K562 (cell line): Measurements from ENCODE around the gene SLC16A12. TPM values are rescaled to one million over a fixed set of nuclear protein-coding genes. Genes with fewer than 3 reads are reported as not detected.

Experiments
- CBX5 ChIP-seq: IDR thresholded peaks from 2 replicates; pipeline ENCODE4 v1.6.1; 2014; ENCODE audit warnings: low read depth, borderline replicate concordance
- DPF2 ChIP-seq: fragments of 450-650 bp; IDR thresholded peaks from 2 replicates; pipeline ENCODE4 v1.6.1; 2016
- ETS1 ChIP-seq: conservative IDR thresholded peaks from 2 replicates; pipeline ENCODE4 v1.6.1; 2011; ENCODE audit warnings: low read depth, mild to moderate bottlenecking, low read length; ENCODE audit not compliant: control insufficient read depth
- MTA2 ChIP-seq: fragments of 450-650 bp; IDR thresholded peaks from 2 replicates; pipeline ENCODE4 v1.6.1; 2016; ENCODE audit warnings: low read depth
- ZNF175 ChIP-seq: fragments of 200-800 bp; sonication (Bioruptor generic); IDR thresholded peaks from 2 replicates; pipeline ENCODE4 v1.6.1; 2016; ENCODE audit warnings: low read depth, mild to moderate bottlenecking, missing genetic modification characterization, missing compliant biosample characterization
- polyA plus RNA-seq, 8 experiments: library from polyadenylated mRNA; depleted of rRNA in 4 of 8; stranded (reverse) in 5 of 8; unstranded in 3 of 8; fragments of >200 nt; fragmentation: Nextera tagmentation in 2 of 8; fragmentation: Illumina TruSeq in 1 of 8; extraction: Ambion mirVana in 2 of 8; extraction: Trizol in 1 of 8; gene quantifications; 2 replicates each; pipeline versions ENCODE4 v1.2.1 to v1.2.3, GENCODE V29; 2011 to 2014; ENCODE audit warnings: inconsistent platforms in 1 of 8, missing spikeins in 1 of 8
- total RNA-seq, 7 experiments: library from RNA; depleted of rRNA in 6 of 7; stranded (reverse); fragments of >200 nt in 6 of 7; fragmentation: Illumina TruSeq in 2 of 7; extraction: Trizol in 2 of 7; gene quantifications; 2 replicates each; pipeline versions ENCODE4 v1.2.1 to v1.2.3, GENCODE V29; 2011 to 2021; ENCODE audit warnings: low replicate concordance in 1 of 7
- TF ChIP-seq, protein P1 (sequence below), 2 experiments: IDR thresholded peaks; 2 replicates each; pipeline ENCODE4 v1.6.1; 2012; ENCODE audit warnings: improper control_type of control experiment in 2 of 2, low read depth in 2 of 2, low read length in 2 of 2, borderline replicate concordance in 1 of 2
- TF ChIP-seq, protein P2 (sequence below): IDR thresholded peaks from 2 replicates; pipeline ENCODE4 v1.6.1; 2016; ENCODE audit warnings: missing genetic modification characterization, missing compliant biosample characterization

Gene SLC16A12
- total and polyA plus RNA-seq, 9 of the 15 experiments (the other 6 are each of a cell fraction or from before 2014, with no cell fraction given): not detected

GRCh38 chr10:89479771-89480446, 55.5 kb downstream of the SLC16A12 start (continued):
- TF ChIP-seq CBX5 (no peak), MTA2 (no peak), DPF2 (no peak), ZNF175 (CRISPR knock-in tag) (no peak), ETS1 (no peak)
- TF ChIP-seq, protein P1, sequence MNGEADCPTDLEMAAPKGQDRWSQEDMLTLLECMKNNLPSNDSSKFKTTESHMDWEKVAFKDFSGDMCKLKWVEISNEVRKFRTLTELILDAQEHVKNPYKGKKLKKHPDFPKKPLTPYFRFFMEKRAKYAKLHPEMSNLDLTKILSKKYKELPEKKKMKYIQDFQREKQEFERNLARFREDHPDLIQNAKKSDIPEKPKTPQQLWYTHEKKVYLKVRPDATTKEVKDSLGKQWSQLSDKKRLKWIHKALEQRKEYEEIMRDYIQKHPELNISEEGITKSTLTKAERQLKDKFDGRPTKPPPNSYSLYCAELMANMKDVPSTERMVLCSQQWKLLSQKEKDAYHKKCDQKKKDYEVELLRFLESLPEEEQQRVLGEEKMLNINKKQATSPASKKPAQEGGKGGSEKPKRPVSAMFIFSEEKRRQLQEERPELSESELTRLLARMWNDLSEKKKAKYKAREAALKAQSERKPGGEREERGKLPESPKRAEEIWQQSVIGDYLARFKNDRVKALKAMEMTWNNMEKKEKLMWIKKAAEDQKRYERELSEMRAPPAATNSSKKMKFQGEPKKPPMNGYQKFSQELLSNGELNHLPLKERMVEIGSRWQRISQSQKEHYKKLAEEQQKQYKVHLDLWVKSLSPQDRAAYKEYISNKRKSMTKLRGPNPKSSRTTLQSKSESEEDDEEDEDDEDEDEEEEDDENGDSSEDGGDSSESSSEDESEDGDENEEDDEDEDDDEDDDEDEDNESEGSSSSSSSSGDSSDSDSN (IDR thresholded peaks at IDR 0.05; ENCODE audit: borderline replicate concordance in 1 of 2, low read depth in 2 of 2, low read length in 2 of 2): no peak
- TF ChIP-seq, protein P2, sequence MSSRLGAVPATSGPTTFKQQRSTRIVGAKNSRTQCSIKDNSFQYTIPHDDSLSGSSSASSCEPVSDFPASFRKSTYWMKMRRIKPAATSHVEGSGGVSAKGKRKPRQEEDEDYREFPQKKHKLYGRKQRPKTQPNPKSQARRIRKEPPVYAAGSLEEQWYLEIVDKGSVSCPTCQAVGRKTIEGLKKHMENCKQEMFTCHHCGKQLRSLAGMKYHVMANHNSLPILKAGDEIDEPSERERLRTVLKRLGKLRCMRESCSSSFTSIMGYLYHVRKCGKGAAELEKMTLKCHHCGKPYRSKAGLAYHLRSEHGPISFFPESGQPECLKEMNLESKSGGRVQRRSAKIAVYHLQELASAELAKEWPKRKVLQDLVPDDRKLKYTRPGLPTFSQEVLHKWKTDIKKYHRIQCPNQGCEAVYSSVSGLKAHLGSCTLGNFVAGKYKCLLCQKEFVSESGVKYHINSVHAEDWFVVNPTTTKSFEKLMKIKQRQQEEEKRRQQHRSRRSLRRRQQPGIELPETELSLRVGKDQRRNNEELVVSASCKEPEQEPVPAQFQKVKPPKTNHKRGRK (tag): no peak
